Psoas muscle (tissue), 8 donors: ENCODE results near the gene SPIB. TPM values are rescaled to one million over a fixed set of nuclear protein-coding genes. Genes with fewer than 3 reads are reported as not detected.

Experiments used
- ATAC-seq, 4 donors: fragments of 200-7000 bp; cut with Tn5 transposase; one replicate each; pipeline ENCODE4 v1.9.1; 2020; ENCODE audit warnings: moderate library complexity in 3 of 4, mild to moderate bottlenecking in 2 of 4
- DNase-seq, 2 donors: peaks; one replicate each; pipeline ENCODE4 v3.0.0-alpha.2; 2020
- H3K27ac ChIP-seq: fragments of 200-600 bp; one replicate; pipeline ENCODE4 v1.8.0; 2022
- H3K27me3 ChIP-seq, 3 donors: fragments of 200-600 bp in 1 of 3; one replicate each; pipeline versions ENCODE4 v1.6.1 to v1.8.0; 2013 to 2022; ENCODE audit warnings: low read length in 2 of 3, mild to moderate bottlenecking in 2 of 3, moderate library complexity in 1 of 3; ENCODE audit not compliant: insufficient read depth in 3 of 3
- H3K36me3 ChIP-seq, 2 donors: fragments of 200-600 bp in 1 of 2; one replicate each; pipeline versions ENCODE4 v1.6.1 to v1.8.0; 2013 to 2022; ENCODE audit warnings: low read depth in 1 of 2, mild to moderate bottlenecking in 1 of 2, moderate library complexity in 1 of 2; ENCODE audit not compliant: insufficient read depth in 1 of 2
- H3K4me1 ChIP-seq: fragments of 200-600 bp; one replicate; pipeline ENCODE4 v1.8.0; 2022
- H3K4me3 ChIP-seq: fragments of 200-600 bp; one replicate; pipeline ENCODE4 v1.8.0; 2022; ENCODE audit warnings: mild to moderate bottlenecking
- H3K9me3 ChIP-seq: fragments of 200-600 bp; one replicate; pipeline ENCODE4 v1.8.0; 2022
- WGBS, 3 donors: extraction: QIAGEN DNeasy Blood & Tissue Kit; methylation state at CpG; one replicate each; pipeline versions ENCODE4 v1.1.6 to v1.1.7; 2013; 5-methylcytosine and 5-hydroxymethylcytosine counted together
- intact Hi-C, 2 donors: fragments of 100-400 bp; cut with DNase I; formaldehyde crosslinking; loops; one replicate each; pipeline versions ENCODE4 v1.11.0 to v1.14.2; 2022
- polyA plus RNA-seq, 3 donors: library from polyadenylated mRNA; stranded (reverse); fragments of 200-250 nt; gene quantifications; one replicate each; pipeline ENCODE4 v1.2.3, GENCODE V29; 2013
- total RNA-seq, 4 donors: library from RNA; stranded (reverse); fragmentation: NEBNext Ultra II Directional in 2 of 4; extraction: Animal tissue kit (Norgen Biotek cat#: 25700) in 2 of 4; gene quantifications; one replicate each; pipeline versions ENCODE4 v1.2.1 to v1.2.4, GENCODE V29; 2021 to 2023
- TF ChIP-seq, protein P1 (sequence below): fragments of 200-600 bp; IDR thresholded peaks from one replicate; pipeline ENCODE4 v1.8.0; 2022; ENCODE audit warnings: antibody characterized with exemption
- donor health status: healthy with polysubstance abuse.
- donor health status: DM: no; HTN: no; CAD: no; lungs with moderate emphysema.
- donor health status: Bipolar disorder and iron deficiency.
- donor health status: healthy.
- donor health status: DM: yes; HTN: yes; CAD: no.
- donor health status: DM: no; HTN: no; CAD: no.
- donor health status: DM: no; HTN: no; CAD: no.
- donor health status: DM: yes; HTN: yes; CAD: no.

The SPIB gene
- total and polyA plus RNA-seq, 7 donors = 0.05 to 0.44 (median 0.11) TPM; not detected in 2

DNA sequence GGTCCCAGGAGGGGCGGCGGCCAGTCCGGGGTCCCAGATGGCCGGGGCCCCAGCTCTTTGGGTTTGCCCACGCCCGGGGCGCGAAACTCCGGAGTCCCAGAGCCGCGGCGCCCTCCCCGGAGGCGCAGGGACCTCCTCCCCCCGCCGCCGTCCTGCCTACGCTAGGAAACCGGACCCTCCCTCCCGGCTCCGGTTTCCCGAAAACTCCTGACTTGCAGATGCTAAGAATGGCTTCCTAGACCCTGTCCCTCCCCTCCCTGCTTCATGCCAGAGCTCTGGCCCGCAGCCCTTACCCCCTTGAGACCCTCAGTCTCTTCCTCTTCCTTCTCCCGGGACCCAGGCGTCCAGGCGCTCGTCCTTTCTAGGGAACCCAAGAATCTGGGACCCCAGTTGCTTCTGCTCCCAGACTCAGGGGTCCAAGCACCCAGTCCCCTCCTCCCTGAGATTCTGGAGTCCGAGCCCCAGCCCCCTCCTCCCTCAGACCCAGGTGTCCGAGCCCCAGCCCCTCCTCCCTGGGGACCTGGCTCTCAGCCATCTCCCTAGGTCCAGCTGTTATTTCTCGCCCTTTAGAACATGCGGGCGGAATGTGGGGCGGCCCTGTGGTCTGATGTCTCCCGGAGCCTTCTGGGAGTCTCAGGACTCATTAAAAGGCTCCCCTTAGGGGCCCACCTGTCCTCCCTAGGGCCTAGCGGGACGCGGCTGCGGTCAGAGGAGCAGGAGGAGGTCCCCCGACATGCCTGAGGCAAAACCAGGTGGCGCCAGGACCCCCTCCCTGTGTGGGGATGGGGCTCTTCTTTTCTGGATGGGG, 13.7 kb downstream of the SPIB start, which contains the start of gene MYBPC2:
MYBPC2 (plus strand) TSS at position 672 of the 808 bp plus-strand sequence; CDS start at position 734, 62 bp downstream.
- H3K27me3 ChIP-seq = peaks cover 0 to 11% (median 0%) of the 10 kb centered on the region in 3 donors
- WGBS, 3 donors = 1 to 3% (median 2%) methylated on average over 35 to 40 of the region's 40 CpGs
- intact Hi-C loops = loop anchor here in 1 of 2 donors (2.0 kb wide), 1 partner anchor 68 kb away; no protein-coding TSS in a partner anchor

DNA sequence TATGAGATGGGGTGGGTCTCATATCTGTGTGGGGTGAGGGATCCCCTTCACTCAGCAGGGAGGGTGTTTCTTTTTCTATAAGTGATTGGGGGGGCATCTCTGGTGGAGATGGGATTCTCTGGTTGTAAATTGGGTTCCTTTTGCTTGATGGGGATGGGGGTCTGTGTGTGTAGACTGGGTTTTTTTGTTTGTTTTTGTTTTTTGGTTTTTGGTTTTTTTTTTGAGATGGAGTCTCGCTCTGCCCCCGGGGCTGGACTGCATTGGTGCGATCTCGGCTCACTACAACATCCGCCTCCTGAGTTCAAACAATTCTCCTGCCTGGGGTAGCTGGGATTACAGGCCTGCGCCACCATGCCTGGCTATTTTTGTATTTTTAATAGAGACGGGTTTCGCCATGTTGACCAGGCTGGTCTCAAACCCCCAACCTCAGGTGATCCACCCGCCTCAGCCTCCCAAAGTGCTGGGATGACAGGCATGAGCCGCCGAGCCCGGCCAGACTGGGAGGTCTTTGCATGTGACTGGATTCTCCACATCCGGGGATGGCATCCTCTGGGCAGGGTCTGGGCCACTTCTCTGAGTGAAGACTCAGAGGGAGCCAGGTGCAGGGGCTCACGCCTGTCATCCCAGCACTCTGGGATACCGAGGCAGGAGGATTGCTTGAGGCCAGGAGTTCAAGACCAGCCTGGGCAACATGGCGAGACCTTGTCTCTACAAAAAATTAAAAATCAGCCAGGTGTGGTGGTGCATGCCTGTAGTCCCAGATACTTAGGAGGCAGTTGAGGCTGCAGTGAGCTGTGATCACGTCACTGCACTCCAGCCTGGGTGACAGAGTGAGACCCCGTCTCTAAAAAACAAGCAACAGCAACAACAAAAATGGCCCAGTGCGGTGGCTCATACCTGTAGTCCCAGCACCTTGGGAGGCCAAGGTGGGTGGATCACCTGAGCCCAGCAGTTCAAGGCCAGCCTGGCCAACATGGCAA, 14.8 kb downstream of the SPIB start:
- peak overlapping the region; percentile 79 for H3K4me3 ChIP-seq
- H3K9me3 ChIP-seq = no peaks in the 10 kb centered on the region
- TF ChIP-seq, protein P1, sequence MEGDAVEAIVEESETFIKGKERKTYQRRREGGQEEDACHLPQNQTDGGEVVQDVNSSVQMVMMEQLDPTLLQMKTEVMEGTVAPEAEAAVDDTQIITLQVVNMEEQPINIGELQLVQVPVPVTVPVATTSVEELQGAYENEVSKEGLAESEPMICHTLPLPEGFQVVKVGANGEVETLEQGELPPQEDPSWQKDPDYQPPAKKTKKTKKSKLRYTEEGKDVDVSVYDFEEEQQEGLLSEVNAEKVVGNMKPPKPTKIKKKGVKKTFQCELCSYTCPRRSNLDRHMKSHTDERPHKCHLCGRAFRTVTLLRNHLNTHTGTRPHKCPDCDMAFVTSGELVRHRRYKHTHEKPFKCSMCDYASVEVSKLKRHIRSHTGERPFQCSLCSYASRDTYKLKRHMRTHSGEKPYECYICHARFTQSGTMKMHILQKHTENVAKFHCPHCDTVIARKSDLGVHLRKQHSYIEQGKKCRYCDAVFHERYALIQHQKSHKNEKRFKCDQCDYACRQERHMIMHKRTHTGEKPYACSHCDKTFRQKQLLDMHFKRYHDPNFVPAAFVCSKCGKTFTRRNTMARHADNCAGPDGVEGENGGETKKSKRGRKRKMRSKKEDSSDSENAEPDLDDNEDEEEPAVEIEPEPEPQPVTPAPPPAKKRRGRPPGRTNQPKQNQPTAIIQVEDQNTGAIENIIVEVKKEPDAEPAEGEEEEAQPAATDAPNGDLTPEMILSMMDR = no peak
- peaks cover 0 to 29% of the 10 kb centered on the region in 2 donors for H3K36me3 ChIP-seq
- 35 to 57% (median 49%) methylated on average over 19 of the region's 19 CpGs for WGBS, 3 donors
- intact Hi-C loops = loop anchor here in 1 of 2 donors (2.0 kb wide), 1 partner anchor 67 kb away; no protein-coding TSS in a partner anchor
- H3K27ac ChIP-seq = peak overlapping the region; percentile 87
- peaks cover 0 to 11% (median 0%) of the 10 kb centered on the region in 3 donors for H3K27me3 ChIP-seq
- peaks cover 13% of the 10 kb centered on the region for H3K4me1 ChIP-seq
- no peak for DNase-seq
- ATAC-seq = no peak

More for the DNA sequence above, 13.7 kb downstream of the SPIB start, which contains the start of gene MYBPC2:
- Histone ChIP-seq H3K36me3 (peaks cover 0 to 24% of the 10 kb centered on the region in 2 donors), H3K4me3 (peak within 1 kb of the TSS; percentile 79), H3K9me3 (no peaks in the 10 kb centered on the region), H3K27ac (peak within 1 kb of the TSS; percentile 87), H3K4me1 (peaks cover 18% of the 10 kb centered on the region)
- TF ChIP-seq, protein P1 = no peak
- peak; percentile 30 to 62 (median 39) for ATAC-seq
- DNase-seq = peak in 1 of 2 donors; percentile 70

DNA sequence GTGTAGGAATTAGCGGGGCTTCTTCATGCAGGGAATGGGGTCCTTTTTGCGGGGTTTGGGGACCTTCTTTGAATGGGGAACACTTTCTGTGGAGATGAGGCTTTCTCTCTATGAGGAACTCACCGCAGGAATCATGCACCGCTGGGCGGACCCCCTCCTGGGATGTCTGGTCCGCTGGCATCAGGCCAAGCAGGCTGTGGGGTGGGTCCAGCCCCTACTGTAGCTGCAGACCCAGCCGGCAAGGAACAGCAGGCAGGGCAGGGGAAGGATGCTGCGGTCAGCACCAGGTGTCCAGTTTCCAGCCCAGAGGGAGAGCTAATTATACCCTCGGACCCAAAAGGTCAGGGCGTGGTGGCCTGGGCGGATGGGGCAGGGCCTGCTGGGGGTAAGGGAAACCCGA, 15.8 kb downstream of the SPIB start:
- DNase-seq = peak in 1 of 2 donors; percentile 81
- peak; percentile 48 to 76 (median 66) for ATAC-seq
- Histone ChIP-seq H3K9me3 (no peaks in the 10 kb centered on the region), H3K27me3 (peaks cover 0 to 11% (median 0%) of the 10 kb centered on the region in 3 donors), H3K4me1 (peaks cover 13% of the 10 kb centered on the region), H3K4me3 (peak overlapping the region; percentile 79), H3K36me3 (peaks cover 0 to 29% of the 10 kb centered on the region in 2 donors), H3K27ac (peak overlapping the region; percentile 87)
- intact Hi-C loops = no loop called here
- 14 to 21% (median 18%) methylated on average over 12 of the region's 12 CpGs for WGBS, 3 donors
- TF ChIP-seq, protein P1 = no peak

DNA sequence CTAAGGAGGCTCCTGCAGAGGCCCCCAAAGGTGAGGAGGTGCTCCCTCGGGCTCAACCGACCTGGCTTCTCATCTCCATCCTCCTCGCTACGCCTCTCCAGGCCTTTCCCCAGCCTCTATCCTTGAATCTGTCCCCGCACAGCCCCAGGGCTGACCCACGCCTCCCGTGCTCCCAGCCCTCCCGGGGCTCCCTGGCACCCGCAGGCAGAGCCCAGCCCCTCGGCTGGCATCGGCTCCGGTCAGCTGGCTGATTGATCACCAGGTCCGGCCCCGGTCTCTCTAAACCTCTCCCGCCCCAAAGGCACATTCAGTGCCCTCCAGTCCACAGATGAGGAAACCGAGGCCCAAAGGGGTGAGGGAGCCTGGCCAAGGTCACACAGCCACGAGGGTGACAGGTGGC, 16.5 kb downstream of the SPIB start:
- Histone ChIP-seq H3K9me3 (no peaks in the 10 kb centered on the region), H3K36me3 (peaks cover 0 to 35% of the 10 kb centered on the region in 2 donors), H3K27ac (peak overlapping the region; percentile 50), H3K4me3 (peak overlapping the region; percentile 51), H3K27me3 (peaks cover 0 to 11% (median 0%) of the 10 kb centered on the region in 3 donors), H3K4me1 (peaks cover 13% of the 10 kb centered on the region)
- no peak for ATAC-seq
- 38 to 69% (median 60%) methylated on average over 15 to 17 of the region's 17 CpGs for WGBS, 3 donors
- intact Hi-C loops = no loop called here
- DNase-seq = no peak
- TF ChIP-seq, protein P1 = no peak
